ENCODE measurements around the gene KLHL29. TPM values are rescaled to one million over a fixed set of nuclear protein-coding genes. Genes with fewer than 3 reads are reported as not detected.

Gene KLHL29
- total and polyA plus RNA-seq, 2 of the 13 experiments (the other 11 are each of a cell fraction or from before 2014, with no cell fraction given) = 0.01 TPM; not detected in 1

DNA sequence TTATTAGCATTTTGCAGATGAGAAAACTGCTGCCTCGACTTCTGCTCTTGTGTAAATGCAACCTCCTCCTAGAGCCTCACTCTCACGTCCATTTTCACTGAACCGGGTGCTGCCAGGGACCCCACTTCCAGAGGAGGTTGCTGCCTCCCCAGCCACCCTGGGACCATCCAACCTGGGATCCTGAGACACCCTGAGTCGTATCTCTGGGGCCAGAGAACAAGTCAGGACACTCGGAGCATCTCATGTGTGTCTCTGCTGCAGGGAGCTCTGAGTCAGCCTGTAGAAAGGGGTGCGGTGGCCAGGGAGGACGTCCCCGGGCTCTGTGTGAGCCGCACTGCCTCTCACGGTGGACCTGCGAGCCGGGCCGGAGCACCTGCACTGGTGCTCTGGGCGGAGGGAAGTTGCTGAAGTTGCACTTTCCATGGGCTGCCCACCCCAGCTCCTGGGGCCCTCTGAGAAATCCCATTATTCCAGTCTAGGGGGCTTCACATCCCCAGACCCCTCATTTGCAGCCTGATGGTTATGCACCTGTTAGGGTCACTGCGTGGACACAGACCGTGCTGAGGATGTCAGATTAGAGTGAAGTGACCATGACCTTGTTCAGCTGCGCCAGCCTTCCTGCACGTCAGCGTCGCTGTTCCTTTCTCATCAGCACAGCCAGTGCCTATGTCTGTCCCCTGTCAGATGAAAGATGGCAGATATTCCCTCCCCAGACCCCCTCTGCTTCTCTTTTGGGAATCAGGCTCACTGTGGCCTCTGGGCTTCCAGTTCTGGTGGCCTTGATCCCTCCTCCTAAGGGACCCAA is 230.4 kb downstream of the KLHL29 start (continued):
- TF ChIP-seq, protein P1, sequence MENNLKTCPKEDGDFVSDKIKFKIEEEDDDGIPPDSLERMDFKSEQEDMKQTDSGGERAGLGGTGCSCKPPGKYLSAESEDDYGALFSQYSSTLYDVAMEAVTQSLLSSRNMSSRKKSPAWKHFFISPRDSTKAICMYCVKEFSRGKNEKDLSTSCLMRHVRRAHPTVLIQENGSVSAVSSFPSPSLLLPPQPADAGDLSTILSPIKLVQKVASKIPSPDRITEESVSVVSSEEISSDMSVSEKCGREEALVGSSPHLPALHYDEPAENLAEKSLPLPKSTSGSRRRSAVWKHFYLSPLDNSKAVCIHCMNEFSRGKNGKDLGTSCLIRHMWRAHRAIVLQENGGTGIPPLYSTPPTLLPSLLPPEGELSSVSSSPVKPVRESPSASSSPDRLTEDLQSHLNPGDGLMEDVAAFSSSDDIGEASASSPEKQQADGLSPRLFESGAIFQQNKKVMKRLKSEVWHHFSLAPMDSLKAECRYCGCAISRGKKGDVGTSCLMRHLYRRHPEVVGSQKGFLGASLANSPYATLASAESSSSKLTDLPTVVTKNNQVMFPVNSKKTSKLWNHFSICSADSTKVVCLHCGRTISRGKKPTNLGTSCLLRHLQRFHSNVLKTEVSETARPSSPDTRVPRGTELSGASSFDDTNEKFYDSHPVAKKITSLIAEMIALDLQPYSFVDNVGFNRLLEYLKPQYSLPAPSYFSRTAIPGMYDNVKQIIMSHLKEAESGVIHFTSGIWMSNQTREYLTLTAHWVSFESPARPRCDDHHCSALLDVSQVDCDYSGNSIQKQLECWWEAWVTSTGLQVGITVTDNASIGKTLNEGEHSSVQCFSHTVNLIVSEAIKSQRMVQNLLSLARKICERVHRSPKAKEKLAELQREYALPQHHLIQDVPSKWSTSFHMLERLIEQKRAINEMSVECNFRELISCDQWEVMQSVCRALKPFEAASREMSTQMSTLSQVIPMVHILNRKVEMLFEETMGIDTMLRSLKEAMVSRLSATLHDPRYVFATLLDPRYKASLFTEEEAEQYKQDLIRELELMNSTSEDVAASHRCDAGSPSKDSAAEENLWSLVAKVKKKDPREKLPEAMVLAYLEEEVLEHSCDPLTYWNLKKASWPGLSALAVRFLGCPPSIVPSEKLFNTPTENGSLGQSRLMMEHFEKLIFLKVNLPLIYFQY (CRISPR knock-in tag; IDR thresholded peaks at IDR 0.05; ENCODE audit: borderline replicate concordance) = no peak
- no peak for TF ChIP-seq ZNF260 (CRISPR knock-in tag; IDR thresholded peaks at IDR 0.05; ENCODE audit: borderline replicate concordance, low read depth)
- no peak for TF ChIP-seq ZNF792 (CRISPR knock-in tag; IDR thresholded peaks at IDR 0.05)
- no peak for TF ChIP-seq ZNF564 (CRISPR knock-in tag; IDR thresholded peaks at IDR 0.05)
- TF ChIP-seq SMC3 (IDR thresholded peaks at IDR 0.05; ENCODE audit: low read length) = no peak

DNA sequence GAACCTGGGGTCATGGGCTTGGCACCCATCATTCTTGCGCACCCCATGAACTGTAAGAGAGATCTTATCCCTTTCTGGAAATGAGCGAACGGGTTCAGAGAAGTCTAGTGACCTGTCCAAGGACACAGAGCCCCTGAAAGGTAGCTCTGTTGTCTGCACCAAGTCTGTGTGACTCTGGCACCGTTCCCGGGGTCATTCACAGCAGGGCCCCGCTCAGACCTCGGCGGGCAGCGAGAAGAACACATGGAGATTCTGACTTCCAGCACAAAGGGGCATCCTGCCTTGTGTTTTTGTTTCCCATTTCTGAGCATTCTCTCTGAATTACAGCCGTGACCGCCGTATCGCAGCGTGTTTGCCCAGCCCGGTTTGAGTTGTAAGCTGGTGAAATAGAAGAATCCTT is 231.7 kb downstream of the KLHL29 start:
- H3K36me3 ChIP-seq (replicated peaks in 1 of 2; ENCODE audit: control insufficient read depth in 1 of 2, insufficient read depth in 2 of 2, low read length in 2 of 2) = no peaks in the 10 kb centered on the region
- POLR2A ChIA-PET = no interaction called here
- CTCF ChIA-PET (ENCODE audit: low intra/inter-chr PET ratio, low total read pairs) = no interaction called here
- H3K4me2 ChIP-seq (ENCODE audit: low read depth, low read length) = peak overlapping the region; percentile 24; the same call in 1 of the 2 replicates
- peaks cover 8 to 48% of the 10 kb centered on the region in 2 experiments for H3K27me3 ChIP-seq (ENCODE audit: control insufficient read depth in 1 of 2, insufficient read depth in 2 of 2, low read length in 2 of 2)
- WGBS (ENCODE audit: low lambda C conversion rate) = 18% methylated on average over 15 of the region's 15 CpGs
- peaks cover 6% of the 10 kb centered on the region; the same call in 1 of the 2 replicates for H3K4me1 ChIP-seq (ENCODE audit: insufficient read depth, low read length)
- no peak overlapping the region for H3K9ac ChIP-seq (ENCODE audit: insufficient read depth, low read depth, low read length)
- no peak for FAIRE-seq
- H2AFZ ChIP-seq (ENCODE audit: low read length) = no peak overlapping the region
- intact Hi-C loops (cut with micrococcal nuclease; ENCODE audit: unreplicated experiment) = no loop called here
- BruUV-seq (replicated peaks) = no TSS peak
- TF ChIP-seq ZMYM3 (CRISPR knock-in tag; IDR thresholded peaks at IDR 0.05) = 0 out of 2 replicates have a peak, but pooled peaks have one; percentile 46
- TF ChIP-seq NFKB2 (CRISPR knock-in tag; IDR thresholded peaks at IDR 0.05; ENCODE audit: borderline replicate concordance) = no peak
- TF ChIP-seq ZNF598 (CRISPR knock-in tag; IDR thresholded peaks at IDR 0.05; ENCODE audit: borderline replicate concordance) = no peak
- TF ChIP-seq ZNF768 (CRISPR knock-in tag; IDR thresholded peaks at IDR 0.05) = peak; percentile 96
- no peaks in the 10 kb centered on the region for H3K79me2 ChIP-seq (ENCODE audit: insufficient read depth, low read length)
- H3K9me3 ChIP-seq (ENCODE audit: low read length) = peaks cover 10% of the 10 kb centered on the region
- no peaks in the 10 kb centered on the region for H4K20me1 ChIP-seq (ENCODE audit: insufficient read depth, low read length)
- in situ Hi-C loops (cut with HindIII; ENCODE audit: extremely low pct_ligation_motif_present, low pct_unique_long_range_greater_than_20kb) = no loop called here
- H3K27ac ChIP-seq (ENCODE audit: extremely low read length, insufficient read depth, low read length) = no peak overlapping the region
- no peak overlapping the region for H3K4me3 ChIP-seq (replicated peaks in 1 of 3; ENCODE audit: insufficient read depth in 1 of 3, low read depth in 2 of 3, low read length in 3 of 3)
- no peak for DNase-seq (ENCODE audit: low spot score)
- no peak; the same call in 2 of the 3 replicates for ATAC-seq

All from HepG2 (cell line).